ENCODE results near the gene CHST5. TPM values are rescaled to one million over a fixed set of nuclear protein-coding genes. Genes with fewer than 3 reads are reported as not detected.

The CHST5 gene
- total and polyA plus RNA-seq, 2 donors (not counting 3 experiments of a cell fraction or from before 2014, with no cell fraction given) = 0.23 to 0.29 TPM

GRCh38 chr16:75532791-75533190 is 3.1 kb downstream of the CHST5 start:
- Histone ChIP-seq H3K9ac (replicated peaks; ENCODE audit: extremely low read depth, insufficient read depth, low read length) (no peak overlapping the region), H3K79me2 (ENCODE audit: control insufficient read depth, insufficient read depth, low read length) (no peaks in the 10 kb centered on the region), H3K27me3 (ENCODE audit: control insufficient read depth in 2 of 2, insufficient read depth in 2 of 2, low read length in 2 of 2) (no peaks in the 10 kb centered on the region), H3K4me2 (ENCODE audit: insufficient read depth, low read length) (no peak overlapping the region), H3K9me3 (replicated peaks; ENCODE audit: control insufficient read depth, insufficient read depth, low read length) (no peaks in the 10 kb centered on the region), H3K27ac (ENCODE audit: insufficient read depth, low read depth, low read length) (no peak overlapping the region), H3K9me1 (replicated peaks; ENCODE audit: control insufficient read depth, extremely low read depth, insufficient read depth, low read length) (no peaks in the 10 kb centered on the region), H2AFZ (ENCODE audit: low read depth, low read length) (no peak overlapping the region), H4K20me1 (replicated peaks; ENCODE audit: control insufficient read depth, extremely low read depth, insufficient read depth, low read length) (no peaks in the 10 kb centered on the region), H3K4me1 (ENCODE audit: control insufficient read depth, extremely low read depth, insufficient read depth, low read length) (no peaks in the 10 kb centered on the region), H3K4me3 (replicated peaks in 1 of 3; ENCODE audit: insufficient read depth in 1 of 3, low read depth in 1 of 3, low read length in 3 of 3) (no peak overlapping the region), H3K36me3 (ENCODE audit: control insufficient read depth in 2 of 2, extremely low read depth in 1 of 2, insufficient read depth in 2 of 2, low read length in 2 of 2) (no peaks in the 10 kb centered on the region)
- intact Hi-C loops (cut with micrococcal nuclease) = no loop called here
- no TSS peak for BruUV-seq (replicated peaks)
- dilution Hi-C loops (cut with MboI; ENCODE audit: extremely low pct_ligation_motif_present, low sequenced_read_pairs) = no loop called here
- FAIRE-seq = no peak
- CTCF ChIA-PET = interaction anchor here (1.8 kb wide), 1 partner anchor 15 kb away, joined by 11 read pairs; no protein-coding TSS in a partner anchor
- POLR2A ChIA-PET = no interaction called here
- DNase-seq (ENCODE audit: low read depth, low spot score) = no peak
- no peak for TF ChIP-seq MYC (IDR thresholded peaks at IDR 0.05; ENCODE audit: low read depth, low read length)
- TF ChIP-seq FOS (IDR thresholded peaks at IDR 0.05; ENCODE audit: borderline replicate concordance, insufficient read depth, low read length) = no peak
- TF ChIP-seq JUN (IDR thresholded peaks at IDR 0.05; ENCODE audit: borderline replicate concordance, insufficient read depth, insufficient read length, low read depth) = no peak
- no peak for TF ChIP-seq CTCF (IDR thresholded peaks at IDR 0.05; ENCODE audit: extremely low read depth in 1 of 2, insufficient read depth in 1 of 2, low read depth in 1 of 2, low read length in 2 of 2)
- no peak for TF ChIP-seq GATA2 (IDR thresholded peaks at IDR 0.05; ENCODE audit: insufficient read depth, insufficient read length, low read depth, low read length)
- TF ChIP-seq EZH2 (IDR thresholded peaks at IDR 0.05; ENCODE audit: borderline replicate concordance, low read depth, low read length, severe bottlenecking) = no peak
- TF ChIP-seq POLR2AphosphoS5 (IDR thresholded peaks at IDR 0.05; ENCODE audit: insufficient read depth, low read depth, low read length) = no peak
- TF ChIP-seq MAX (IDR thresholded peaks at IDR 0.05; ENCODE audit: insufficient read depth, insufficient read length) = no peak
- no peak for TF ChIP-seq POLR2A (IDR thresholded peaks at IDR 0.05; ENCODE audit: low read depth, low read length)
